Brain microvascular endothelial cell (primary cell): ENCODE measurements around the gene MAPKAPK5.

Experiments
- DNase-seq: peaks from one replicate; pipeline ENCODE4 v3.0.0-alpha.2; 2020
- H3K27ac ChIP-seq: fragments of 250-450 bp; sonication (Bioruptor Pico); 2 replicates; pipeline ENCODE4 v1.5.1; 2020; ENCODE audit warnings: mild to moderate bottlenecking, moderate library complexity
- H3K27me3 ChIP-seq: fragments of 250-450 bp; sonication (Bioruptor Pico); replicated peaks from 2 replicates; pipeline ENCODE4 v1.5.1; 2020; ENCODE audit warnings: mild to moderate bottlenecking
- H3K36me3 ChIP-seq: fragments of 250-450 bp; sonication (Bioruptor Pico); replicated peaks from 2 replicates; pipeline ENCODE4 v1.5.1; 2020; ENCODE audit warnings: mild to moderate bottlenecking
- H3K4me3 ChIP-seq: 2 replicates; pipeline ENCODE4 v1.5.1; 2011; ENCODE audit warnings: low read depth, mild to moderate bottlenecking, control low read depth, low read length, moderate library complexity
- in situ Hi-C: cut with HindIII; loops from 2 replicates; pipeline ENCODE4 v1.10.0; 2017; ENCODE audit warnings: low sequenced_read_pairs, low pct_ligation_motif_present
- TF ChIP-seq, protein P1 (sequence below): IDR thresholded peaks from 2 replicates; pipeline ENCODE4 v1.5.1; 2011; ENCODE audit warnings: low read depth, mild to moderate bottlenecking, moderate library complexity, low read length, control low read depth, inconsistent platforms; ENCODE audit errors: missing control alignments

The MAPKAPK5 gene

DNA sequence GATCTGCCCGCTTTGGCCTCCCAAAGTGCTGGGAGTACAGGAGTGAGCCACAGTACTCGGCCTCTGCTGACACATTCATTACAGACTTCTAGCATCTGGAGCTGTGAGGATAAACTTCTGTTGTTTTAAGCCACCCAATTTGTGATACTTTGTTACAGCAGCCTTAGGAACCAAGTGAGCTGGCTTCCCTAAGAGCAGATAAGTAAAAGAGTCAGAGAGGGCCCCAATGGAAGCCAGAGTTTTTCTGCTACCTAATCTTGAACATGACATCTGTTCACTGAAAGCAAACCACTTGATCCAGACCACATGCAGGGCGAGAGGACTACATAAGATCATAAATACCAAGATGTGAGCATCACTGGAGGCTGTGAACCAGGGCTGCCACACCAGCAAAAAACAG lies 3.7 kb upstream of the MAPKAPK5 start:
- Histone ChIP-seq H3K36me3 (no peaks in the 10 kb centered on the region), H3K27me3 (no peaks in the 10 kb centered on the region), H3K4me3 (no peak overlapping the region), H3K27ac (no peak overlapping the region)
- in situ Hi-C loops, result no loop called here
- DNase-seq, result no peak
- TF ChIP-seq, protein P1, sequence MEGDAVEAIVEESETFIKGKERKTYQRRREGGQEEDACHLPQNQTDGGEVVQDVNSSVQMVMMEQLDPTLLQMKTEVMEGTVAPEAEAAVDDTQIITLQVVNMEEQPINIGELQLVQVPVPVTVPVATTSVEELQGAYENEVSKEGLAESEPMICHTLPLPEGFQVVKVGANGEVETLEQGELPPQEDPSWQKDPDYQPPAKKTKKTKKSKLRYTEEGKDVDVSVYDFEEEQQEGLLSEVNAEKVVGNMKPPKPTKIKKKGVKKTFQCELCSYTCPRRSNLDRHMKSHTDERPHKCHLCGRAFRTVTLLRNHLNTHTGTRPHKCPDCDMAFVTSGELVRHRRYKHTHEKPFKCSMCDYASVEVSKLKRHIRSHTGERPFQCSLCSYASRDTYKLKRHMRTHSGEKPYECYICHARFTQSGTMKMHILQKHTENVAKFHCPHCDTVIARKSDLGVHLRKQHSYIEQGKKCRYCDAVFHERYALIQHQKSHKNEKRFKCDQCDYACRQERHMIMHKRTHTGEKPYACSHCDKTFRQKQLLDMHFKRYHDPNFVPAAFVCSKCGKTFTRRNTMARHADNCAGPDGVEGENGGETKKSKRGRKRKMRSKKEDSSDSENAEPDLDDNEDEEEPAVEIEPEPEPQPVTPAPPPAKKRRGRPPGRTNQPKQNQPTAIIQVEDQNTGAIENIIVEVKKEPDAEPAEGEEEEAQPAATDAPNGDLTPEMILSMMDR, result no peak

DNA sequence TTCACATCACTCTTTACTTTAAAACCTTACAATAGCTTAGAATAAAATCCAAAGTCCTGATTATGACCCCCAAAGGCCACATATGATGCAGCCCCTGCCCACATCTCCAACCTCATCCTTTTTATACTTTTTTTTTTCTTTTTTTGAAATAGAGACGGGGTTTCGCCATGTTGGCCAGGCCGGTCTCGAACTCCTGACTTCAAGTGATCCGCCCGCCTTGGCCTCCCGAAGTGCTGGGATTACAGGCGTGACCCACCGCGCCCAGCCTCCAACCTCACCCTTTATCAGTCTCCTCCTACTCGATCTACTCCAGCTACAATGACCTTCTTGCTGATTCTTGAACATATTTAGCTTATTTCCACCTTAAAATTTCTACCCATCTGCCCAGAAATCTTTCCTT lies 1.2 kb upstream of the MAPKAPK5 start:
- TF ChIP-seq, protein P1, result no peak
- in situ Hi-C loops, result no loop called here
- H3K27me3 ChIP-seq, result no peaks in the 10 kb centered on the region
- peak overlapping the region; percentile 99 for H3K27ac ChIP-seq
- peak overlapping the region; percentile 94 for H3K4me3 ChIP-seq
- DNase-seq, result no peak
- H3K36me3 ChIP-seq, result peaks cover 3% of the 10 kb centered on the region

DNA sequence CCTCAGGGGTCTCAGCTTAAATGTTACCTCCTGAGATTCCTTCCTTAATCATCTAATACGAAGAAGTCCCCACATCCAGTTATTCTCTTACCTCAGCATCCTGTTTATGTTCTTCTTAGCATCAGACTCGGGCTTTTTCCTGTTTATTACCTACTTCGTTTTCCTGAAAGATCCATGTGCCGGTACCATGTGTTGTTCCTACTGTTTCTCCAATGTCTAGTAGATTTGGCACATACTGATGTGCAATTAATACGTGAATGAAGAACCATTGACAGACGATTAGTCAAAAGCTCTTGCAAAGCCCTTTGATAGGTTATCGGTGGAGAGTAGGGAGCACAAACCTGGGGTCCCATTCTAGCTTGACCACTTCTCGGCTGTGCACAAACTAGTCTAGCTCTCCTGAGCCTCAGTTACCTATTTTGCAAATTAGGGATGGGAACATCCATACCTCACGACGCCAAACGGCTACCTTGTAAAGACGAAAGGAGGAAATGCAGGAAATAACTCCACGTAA lies 735 bp upstream of the MAPKAPK5 start:
- peaks cover 3% of the 10 kb centered on the region for H3K36me3 ChIP-seq
- peak overlapping the region; percentile 94 for H3K4me3 ChIP-seq
- TF ChIP-seq, protein P1, result no peak
- DNase-seq, result no peak
- H3K27ac ChIP-seq, result peak overlapping the region; percentile 99
- in situ Hi-C loops, result no loop called here
- no peaks in the 10 kb centered on the region for H3K27me3 ChIP-seq

DNA sequence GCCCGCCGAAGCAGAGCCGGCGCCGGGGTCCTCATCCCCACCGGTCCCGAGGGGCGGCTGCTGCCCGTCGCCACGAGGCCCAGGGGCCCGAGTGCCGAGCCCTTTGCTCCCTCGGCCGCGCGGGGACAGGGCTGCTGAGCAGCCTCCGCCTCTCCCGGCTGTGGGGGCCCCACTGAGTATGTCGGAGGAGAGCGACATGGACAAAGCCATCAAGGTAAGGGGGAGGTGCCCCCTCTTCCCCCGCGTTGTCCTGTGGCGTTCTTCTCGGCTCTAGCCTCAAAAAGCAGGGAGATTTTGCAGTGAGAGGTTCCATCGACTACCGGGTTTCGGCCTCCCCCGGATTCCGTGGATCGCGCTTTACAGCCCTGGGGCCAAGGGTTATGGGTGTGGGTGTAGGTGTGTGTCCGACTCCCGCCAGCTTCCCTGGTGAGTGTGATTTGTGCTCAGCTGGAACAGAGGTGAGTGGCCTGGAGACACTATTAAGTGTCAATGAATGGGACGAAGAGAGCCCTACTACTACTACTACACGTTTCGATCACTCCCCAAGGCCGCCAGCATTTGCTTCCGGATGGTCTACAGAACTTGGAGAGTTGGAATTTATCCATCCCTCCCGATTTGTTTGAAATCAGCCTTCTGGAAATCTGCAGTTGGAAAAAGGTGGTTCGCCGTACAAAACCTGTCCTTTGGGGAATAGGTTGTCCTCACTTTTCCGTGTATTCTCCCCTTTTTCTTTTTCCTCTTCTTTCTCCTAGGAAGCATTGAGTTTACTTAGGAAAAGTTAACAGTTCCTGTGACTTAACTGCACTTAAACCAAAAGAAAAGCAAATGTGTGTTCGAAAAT lies 748 bp downstream of the MAPKAPK5 start:
- in situ Hi-C loops, result no loop called here
- H3K4me3 ChIP-seq, result peak overlapping the region; percentile 94
- TF ChIP-seq, protein P1, result no peak
- no peak for DNase-seq
- peaks cover 3% of the 10 kb centered on the region for H3K36me3 ChIP-seq
- H3K27me3 ChIP-seq, result no peaks in the 10 kb centered on the region
- H3K27ac ChIP-seq, result peak overlapping the region; percentile 99

DNA sequence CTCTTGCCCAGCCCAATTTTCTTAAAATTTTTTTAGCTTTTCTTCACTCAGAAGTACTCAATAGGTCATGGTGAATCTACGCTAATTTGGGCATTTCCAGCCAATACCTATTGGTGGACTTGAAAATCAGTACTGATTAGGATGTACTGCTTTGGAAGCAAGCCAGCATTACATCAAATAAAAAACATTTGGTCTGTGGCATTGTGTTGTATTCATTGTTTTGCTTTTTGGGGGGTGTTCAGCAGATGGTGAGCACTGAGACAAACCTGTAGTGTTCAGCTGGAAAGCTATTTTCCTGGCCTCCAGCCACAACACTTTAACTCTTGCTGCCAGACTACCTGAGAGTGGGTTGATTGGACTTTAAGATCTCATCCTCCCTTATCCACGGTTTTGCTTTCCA lies 4.0 kb downstream of the MAPKAPK5 start:
- in situ Hi-C loops, result no loop called here
- Histone ChIP-seq H3K27ac (no peak overlapping the region), H3K4me3 (no peak overlapping the region), H3K36me3 (peaks cover 3% of the 10 kb centered on the region), H3K27me3 (no peaks in the 10 kb centered on the region)
- TF ChIP-seq, protein P1, result no peak
- no peak for DNase-seq
